ENCODE results near the gene FXR2.

FXR2 gene

GRCh38 chr17:7574176-7574953, 40.3 kb downstream of the FXR2 start:
- Histone ChIP-seq H3K36me3 (ENCODE audit: control insufficient read depth, insufficient read depth, low read length, severe bottlenecking) (peaks cover 73% of the 10 kb centered on the region), H3K27me3 (replicated peaks; ENCODE audit: control insufficient read depth, insufficient read depth, low read length) (no peaks in the 10 kb centered on the region), H3K4me3 (ENCODE audit: low read length) (peak overlapping the region; percentile 91), H3K4me1 (ENCODE audit: control insufficient read depth, insufficient read depth, low read length) (peaks cover 51% of the 10 kb centered on the region), H3K9me3 (ENCODE audit: control insufficient read depth, low read length) (no peaks in the 10 kb centered on the region), H3K9ac (ENCODE audit: low read length) (peak overlapping the region; percentile 100)
- no peak for DNase-seq (ENCODE audit: low read depth)

GRCh38 chr17:7573324-7574080, 41.2 kb downstream of the FXR2 start:
- Histone ChIP-seq H3K4me1 (ENCODE audit: control insufficient read depth, insufficient read depth, low read length) (peaks cover 45% of the 10 kb centered on the region), H3K27me3 (replicated peaks; ENCODE audit: control insufficient read depth, insufficient read depth, low read length) (no peaks in the 10 kb centered on the region), H3K9ac (ENCODE audit: low read length) (peak overlapping the region; percentile 100), H3K36me3 (ENCODE audit: control insufficient read depth, insufficient read depth, low read length, severe bottlenecking) (peaks cover 70% of the 10 kb centered on the region), H3K4me3 (ENCODE audit: low read length) (peak overlapping the region; percentile 91), H3K9me3 (ENCODE audit: control insufficient read depth, low read length) (no peaks in the 10 kb centered on the region)
- peak; percentile 94 for DNase-seq (ENCODE audit: low read depth)

- H3K9ac ChIP-seq (ENCODE audit: low read length) = peak overlapping the region; percentile 100
- peaks cover 40% of the 10 kb centered on the region for H3K4me1 ChIP-seq (ENCODE audit: control insufficient read depth, insufficient read depth, low read length)
- peak overlapping the region; percentile 91 for H3K4me3 ChIP-seq (ENCODE audit: low read length)
- DNase-seq (ENCODE audit: low read depth) = peak; percentile 99
- no peaks in the 10 kb centered on the region for H3K9me3 ChIP-seq (ENCODE audit: control insufficient read depth, low read length)
- H3K36me3 ChIP-seq (ENCODE audit: control insufficient read depth, insufficient read depth, low read length, severe bottlenecking) = peaks cover 64% of the 10 kb centered on the region
- H3K27me3 ChIP-seq (replicated peaks; ENCODE audit: control insufficient read depth, insufficient read depth, low read length) = no peaks in the 10 kb centered on the region
Observed at GRCh38 chr17:7572588-7573323, 41.9 kb downstream of the FXR2 start.

- Histone ChIP-seq H3K4me1 (ENCODE audit: control insufficient read depth, insufficient read depth, low read length) (peaks cover 35% of the 10 kb centered on the region), H3K27me3 (replicated peaks; ENCODE audit: control insufficient read depth, insufficient read depth, low read length) (no peaks in the 10 kb centered on the region), H3K9ac (ENCODE audit: low read length) (peak overlapping the region; percentile 90), H3K36me3 (ENCODE audit: control insufficient read depth, insufficient read depth, low read length, severe bottlenecking) (peaks cover 63% of the 10 kb centered on the region), H3K4me3 (ENCODE audit: low read length) (peak overlapping the region; percentile 89), H3K9me3 (ENCODE audit: control insufficient read depth, low read length) (no peaks in the 10 kb centered on the region)
- no peak for DNase-seq (ENCODE audit: low read depth)
Observed at GRCh38 chr17:7572338-7572587, 42.4 kb downstream of the FXR2 start.

- no peak overlapping the region for H3K4me3 ChIP-seq (ENCODE audit: low read length)
- peaks cover 16% of the 10 kb centered on the region for H3K4me1 ChIP-seq (ENCODE audit: control insufficient read depth, insufficient read depth, low read length)
- no peak for DNase-seq (ENCODE audit: low read depth)
- no peaks in the 10 kb centered on the region for H3K27me3 ChIP-seq (replicated peaks; ENCODE audit: control insufficient read depth, insufficient read depth, low read length)
- H3K9ac ChIP-seq (ENCODE audit: low read length) = peak overlapping the region; percentile 4
- H3K9me3 ChIP-seq (ENCODE audit: control insufficient read depth, low read length) = no peaks in the 10 kb centered on the region
- H3K36me3 ChIP-seq (ENCODE audit: control insufficient read depth, insufficient read depth, low read length, severe bottlenecking) = peaks cover 60% of the 10 kb centered on the region
Observed at GRCh38 chr17:7570351-7570750, 44.3 kb downstream of the FXR2 start.

GRCh38 chr17:7569571-7569970, 45.1 kb downstream of the FXR2 start:
- no peak for DNase-seq (ENCODE audit: low read depth)
- Histone ChIP-seq H3K4me3 (ENCODE audit: low read length) (no peak overlapping the region), H3K4me1 (ENCODE audit: control insufficient read depth, insufficient read depth, low read length) (peaks cover 8% of the 10 kb centered on the region), H3K9ac (ENCODE audit: low read length) (no peak overlapping the region), H3K9me3 (ENCODE audit: control insufficient read depth, low read length) (no peaks in the 10 kb centered on the region), H3K27me3 (replicated peaks; ENCODE audit: control insufficient read depth, insufficient read depth, low read length) (no peaks in the 10 kb centered on the region), H3K36me3 (ENCODE audit: control insufficient read depth, insufficient read depth, low read length, severe bottlenecking) (peaks cover 60% of the 10 kb centered on the region)

- peak overlapping the region; percentile 88 for H3K9ac ChIP-seq (ENCODE audit: low read length)
- H3K4me3 ChIP-seq (ENCODE audit: low read length) = peak overlapping the region; percentile 81
- peaks cover 36% of the 10 kb centered on the region for H3K4me1 ChIP-seq (ENCODE audit: control insufficient read depth, insufficient read depth, low read length)
- no peaks in the 10 kb centered on the region for H3K27me3 ChIP-seq (replicated peaks; ENCODE audit: control insufficient read depth, insufficient read depth, low read length)
- H3K9me3 ChIP-seq (ENCODE audit: control insufficient read depth, low read length) = no peaks in the 10 kb centered on the region
- DNase-seq (ENCODE audit: low read depth) = no peak
- H3K36me3 ChIP-seq (ENCODE audit: control insufficient read depth, insufficient read depth, low read length, severe bottlenecking) = peaks cover 37% of the 10 kb centered on the region
Observed at GRCh38 chr17:7563115-7563869, 51.4 kb downstream of the FXR2 start.

- DNase-seq (ENCODE audit: low read depth) = peak; percentile 59
- H3K4me3 ChIP-seq (ENCODE audit: low read length) = peak overlapping the region; percentile 81
- H3K9ac ChIP-seq (ENCODE audit: low read length) = peak overlapping the region; percentile 88
- peaks cover 33% of the 10 kb centered on the region for H3K36me3 ChIP-seq (ENCODE audit: control insufficient read depth, insufficient read depth, low read length, severe bottlenecking)
- peaks cover 45% of the 10 kb centered on the region for H3K4me1 ChIP-seq (ENCODE audit: control insufficient read depth, insufficient read depth, low read length)
- H3K27me3 ChIP-seq (replicated peaks; ENCODE audit: control insufficient read depth, insufficient read depth, low read length) = no peaks in the 10 kb centered on the region
- no peaks in the 10 kb centered on the region for H3K9me3 ChIP-seq (ENCODE audit: control insufficient read depth, low read length)
Observed at GRCh38 chr17:7562208-7562605, 52.5 kb downstream of the FXR2 start.

GRCh38 chr17:7561589-7562207, 53.0 kb downstream of the FXR2 start, which contains the start of gene SENP3:
SENP3 (plus strand) TSS chr17:7561919; CDS start chr17:7563077, 1,158 bp downstream.
- Histone ChIP-seq H3K27me3 (replicated peaks; ENCODE audit: control insufficient read depth, insufficient read depth, low read length) (no peaks in the 10 kb centered on the region), H3K9ac (ENCODE audit: low read length) (peak within 1 kb of the TSS; percentile 88), H3K4me1 (ENCODE audit: control insufficient read depth, insufficient read depth, low read length) (peaks cover 45% of the 10 kb centered on the region), H3K9me3 (ENCODE audit: control insufficient read depth, low read length) (no peaks in the 10 kb centered on the region), H3K4me3 (ENCODE audit: low read length) (peak within 1 kb of the TSS; percentile 81), H3K36me3 (ENCODE audit: control insufficient read depth, insufficient read depth, low read length, severe bottlenecking) (peaks cover 28% of the 10 kb centered on the region)
- peak; percentile 98 for DNase-seq (ENCODE audit: low read depth)

- Histone ChIP-seq H3K4me3 (ENCODE audit: low read length) (peak overlapping the region; percentile 81), H3K27me3 (replicated peaks; ENCODE audit: control insufficient read depth, insufficient read depth, low read length) (no peaks in the 10 kb centered on the region), H3K9me3 (ENCODE audit: control insufficient read depth, low read length) (no peaks in the 10 kb centered on the region), H3K36me3 (ENCODE audit: control insufficient read depth, insufficient read depth, low read length, severe bottlenecking) (peaks cover 24% of the 10 kb centered on the region), H3K9ac (ENCODE audit: low read length) (peak overlapping the region; percentile 88), H3K4me1 (ENCODE audit: control insufficient read depth, insufficient read depth, low read length) (peaks cover 45% of the 10 kb centered on the region)
- peak; percentile 96 for DNase-seq (ENCODE audit: low read depth)
Observed at GRCh38 chr17:7561028-7561575, 53.6 kb downstream of the FXR2 start.
